Panc1 (cell line): ENCODE data around the gene GJD4.

Experiments
- CTCF ChIP-seq: fragments of 450-650 bp; IDR thresholded peaks from 2 replicates; pipeline ENCODE4 v1.5.1; 2017; ENCODE audit warnings: mild to moderate bottlenecking
- POLR2AphosphoS5 ChIP-seq: IDR thresholded peaks from 2 replicates; pipeline ENCODE4 v1.6.1; 2012; ENCODE audit warnings: mild to moderate bottlenecking, low read depth, low read length, moderate library complexity
- REST ChIP-seq, 2 experiments: IDR thresholded peaks; 2 replicates each; pipeline ENCODE4 v1.6.1; 2011 to 2012; ENCODE audit warnings: low read depth in 2 of 2, control low read depth in 1 of 2, low read length in 1 of 2, mild to moderate bottlenecking in 1 of 2, moderate library complexity in 1 of 2; ENCODE audit not compliant: insufficient read depth in 1 of 2
- SIN3A ChIP-seq: IDR thresholded peaks from 2 replicates; pipeline ENCODE4 v1.6.1; 2012; ENCODE audit warnings: low read depth, mild to moderate bottlenecking, low read length, moderate library complexity, borderline replicate concordance; ENCODE audit not compliant: insufficient read depth

- no peak for TF ChIP-seq CTCF
- TF ChIP-seq SIN3A = no peak
- TF ChIP-seq POLR2AphosphoS5 = no peak
- TF ChIP-seq REST (IDR thresholded peaks at IDR 0.05; ENCODE audit: insufficient read depth in 1 of 2, low read depth in 2 of 2, low read length in 1 of 2) = no peak
Measured at GRCh38 chr10:35657621-35658020, 52.5 kb downstream of the GJD4 start.
